NCI-H1930 (cell line): ENCODE measurements around the gene VTI1A.

Source experiments
- DNase-seq, 2 experiments: peaks; one replicate each; lab custom pipeline; 2025; lab: John Stamatoyannopoulos, UW

Gene VTI1A

GRCh38 chr10:112639298-112639697, 192.3 kb downstream of the VTI1A start:
- no peak for DNase-seq

GRCh38 chr10:112640638-112641037, 193.6 kb downstream of the VTI1A start:
- DNase-seq: no peak

- no peak for DNase-seq
These were observed 196.7 kb downstream of the VTI1A start for GRCh38 chr10:112643600-112644264.

GRCh38 chr10:112644265-112644645, 197.2 kb downstream of the VTI1A start:
- DNase-seq: no peak

GRCh38 chr10:112649006-112649821, 202.2 kb downstream of the VTI1A start:
- no peak for DNase-seq

- no peak for DNase-seq
These were observed 202.8 kb downstream of the VTI1A start for GRCh38 chr10:112649822-112650152.

GRCh38 chr10:112650588-112651030, 203.6 kb downstream of the VTI1A start:
- DNase-seq: no peak

- DNase-seq: no peak
These were observed 206.2 kb downstream of the VTI1A start for GRCh38 chr10:112653215-112653614.

GRCh38 chr10:112653851-112654250, 206.8 kb downstream of the VTI1A start:
- no peak for DNase-seq

GRCh38 chr10:112654794-112655193, 207.8 kb downstream of the VTI1A start:
- DNase-seq: no peak

- DNase-seq: no peak
These were observed 208.7 kb downstream of the VTI1A start for GRCh38 chr10:112655722-112656121.

- DNase-seq: no peak
These were observed 211.4 kb downstream of the VTI1A start for GRCh38 chr10:112658465-112658864.

GRCh38 chr10:112658900-112659638, 212.1 kb downstream of the VTI1A start:
- DNase-seq: no peak

GRCh38 chr10:112663234-112664125, 216.5 kb downstream of the VTI1A start:
- DNase-seq: no peak

GRCh38 chr10:112666094-112666493, 219.1 kb downstream of the VTI1A start:
- no peak for DNase-seq

- DNase-seq: no peak
These were observed 223.0 kb downstream of the VTI1A start for GRCh38 chr10:112669989-112670388.

GRCh38 chr10:112671743-112672142, 224.7 kb downstream of the VTI1A start:
- DNase-seq: no peak

GRCh38 chr10:112672706-112673105, 225.7 kb downstream of the VTI1A start:
- DNase-seq: no peak

- no peak for DNase-seq
These were observed 228.6 kb downstream of the VTI1A start for GRCh38 chr10:112675560-112676083.

GRCh38 chr10:112677689-112678088, 230.7 kb downstream of the VTI1A start:
- DNase-seq: no peak

- peak; percentile 17 to 31 for DNase-seq
These were observed 231.6 kb downstream of the VTI1A start for GRCh38 chr10:112678581-112678980.

- DNase-seq: no peak
These were observed 232.0 kb downstream of the VTI1A start for GRCh38 chr10:112678987-112679386.
